Nucleus accumbens (tissue), 56 donors: Measurements from ENCODE around the gene RAI14.

Experiments used
- DNase-seq, 56 donors: peaks; one replicate each; lab custom pipeline; 2025; lab: John Stamatoyannopoulos, UW

RAI14 gene

DNA sequence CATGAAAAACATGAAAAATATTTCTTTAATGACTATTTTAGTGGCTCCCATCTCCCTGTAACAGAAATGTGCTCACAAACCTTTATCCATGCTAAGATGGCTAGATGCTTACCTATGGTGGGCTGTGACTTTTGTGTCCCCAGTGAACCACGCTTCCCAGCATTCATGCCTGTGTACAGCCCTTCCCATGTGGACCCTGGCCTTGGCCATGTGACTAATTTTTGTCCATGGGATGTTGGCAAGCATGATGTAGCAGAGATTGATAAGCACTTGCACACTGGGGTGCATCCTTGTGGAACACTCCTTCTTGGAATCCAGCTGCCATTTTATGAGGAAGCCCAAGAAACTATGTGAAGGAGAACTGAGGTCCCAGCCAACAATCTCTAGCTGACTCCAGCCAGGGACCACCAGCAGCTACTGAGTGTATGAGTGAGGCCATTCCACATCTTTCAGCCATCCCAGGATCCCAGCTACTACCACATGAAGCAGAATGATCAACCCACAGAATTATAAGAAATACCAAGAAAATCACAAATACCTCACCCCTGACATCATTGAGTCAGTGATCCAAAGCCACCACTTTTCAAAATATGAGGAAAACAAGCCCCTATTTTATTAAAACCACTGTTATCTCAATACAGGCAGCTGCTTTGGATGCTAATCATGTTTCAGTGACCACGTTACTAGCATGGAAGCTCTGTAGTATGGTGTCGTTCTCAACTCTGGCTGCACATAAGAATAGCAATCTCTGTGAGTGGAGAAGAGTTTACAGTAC is 16.1 kb upstream of the RAI14 start:
- DNase-seq, result no peak

DNA sequence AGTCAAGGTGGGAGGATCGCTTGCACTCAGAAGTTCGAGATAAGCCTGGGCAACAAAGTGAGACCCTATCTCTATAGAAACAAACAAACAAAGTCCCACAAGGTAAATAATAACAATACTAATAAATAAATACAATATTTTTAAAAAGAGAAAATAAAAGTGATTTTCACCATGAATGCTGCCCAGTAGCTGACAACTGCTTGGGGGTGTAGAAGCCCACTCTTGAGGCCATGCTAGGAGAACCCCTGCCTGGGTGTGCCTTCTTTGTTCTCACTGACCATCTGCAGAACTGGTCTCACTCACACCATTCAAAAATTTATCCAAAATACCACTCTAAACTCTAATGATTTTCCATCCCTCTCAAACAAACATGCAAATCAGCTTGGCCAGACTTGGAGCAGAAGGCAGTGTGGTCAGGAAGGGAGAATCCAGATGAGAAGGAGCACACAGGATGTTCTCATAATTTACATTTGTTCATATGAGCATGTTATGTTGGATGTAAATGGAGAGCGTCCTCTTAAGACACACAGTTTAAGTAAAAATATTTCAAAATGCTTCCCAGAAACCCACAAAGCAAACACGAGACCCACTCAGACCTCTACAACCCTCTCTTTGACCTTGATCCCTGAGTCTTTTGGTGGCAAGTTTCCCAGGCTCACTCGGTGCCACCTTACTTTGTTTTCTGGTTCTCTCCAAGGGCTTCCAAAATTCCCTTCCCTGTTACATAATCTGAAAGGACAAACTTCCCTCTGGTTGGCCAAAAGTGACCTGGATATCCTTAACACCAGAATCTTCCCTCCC is 7.9 kb upstream of the RAI14 start:
- DNase-seq, result no peak

DNA sequence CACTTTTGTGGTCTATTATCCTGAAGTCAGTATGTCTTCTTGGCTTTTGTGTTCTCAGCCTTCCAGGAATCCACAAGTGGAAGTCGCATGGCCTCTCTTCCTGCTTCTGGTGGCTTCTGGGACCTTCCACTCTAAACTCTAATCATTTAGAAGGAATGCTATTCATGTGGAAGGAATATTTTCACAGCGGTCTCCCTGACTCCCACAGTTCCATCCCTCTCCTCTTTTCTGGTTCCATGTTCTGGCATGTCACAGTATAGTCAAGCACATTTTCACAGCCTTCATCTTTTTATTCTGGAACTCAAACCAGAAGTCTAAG is 7.3 kb upstream of the RAI14 start:
- no peak for DNase-seq

DNA sequence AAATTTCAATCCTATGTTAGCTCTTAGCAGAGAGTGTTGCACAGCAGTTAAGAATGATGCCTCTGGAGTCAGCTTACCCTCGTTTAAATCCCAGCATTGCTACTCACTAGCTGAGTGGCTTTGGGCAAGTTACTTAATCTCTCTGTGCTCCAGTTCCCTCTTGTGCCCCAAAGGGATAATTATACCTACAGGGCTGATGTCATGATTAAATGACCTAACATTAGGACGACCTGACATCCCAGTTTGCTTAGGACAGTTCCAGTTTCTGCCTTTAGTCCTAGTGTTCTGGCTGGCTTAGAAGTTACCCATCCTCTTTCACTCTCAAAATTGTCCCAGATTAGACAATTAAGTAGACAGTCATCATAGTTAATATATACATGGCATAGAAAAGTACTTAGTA is 4.3 kb upstream of the RAI14 start:
- DNase-seq, result no peak

DNA sequence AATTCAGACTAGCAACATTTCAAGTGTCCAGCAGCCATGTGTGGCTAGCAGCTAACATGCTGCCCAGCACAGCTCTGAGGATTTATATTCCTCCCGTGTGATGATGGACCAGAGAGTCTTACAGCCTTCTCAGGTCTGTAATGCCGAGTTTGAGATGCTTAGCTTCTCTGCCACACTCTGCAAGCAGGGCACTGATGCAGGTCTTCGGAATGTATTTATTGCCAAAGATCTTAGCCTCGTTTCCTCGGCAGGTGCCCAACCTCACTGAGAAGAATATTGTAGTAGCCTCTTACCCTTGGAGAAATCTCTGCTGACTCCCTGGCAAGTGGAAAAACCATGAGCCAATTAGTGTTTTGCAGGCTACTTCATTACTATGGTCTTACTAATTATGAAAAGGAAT is 3.7 kb upstream of the RAI14 start:
- DNase-seq, result no peak

DNA sequence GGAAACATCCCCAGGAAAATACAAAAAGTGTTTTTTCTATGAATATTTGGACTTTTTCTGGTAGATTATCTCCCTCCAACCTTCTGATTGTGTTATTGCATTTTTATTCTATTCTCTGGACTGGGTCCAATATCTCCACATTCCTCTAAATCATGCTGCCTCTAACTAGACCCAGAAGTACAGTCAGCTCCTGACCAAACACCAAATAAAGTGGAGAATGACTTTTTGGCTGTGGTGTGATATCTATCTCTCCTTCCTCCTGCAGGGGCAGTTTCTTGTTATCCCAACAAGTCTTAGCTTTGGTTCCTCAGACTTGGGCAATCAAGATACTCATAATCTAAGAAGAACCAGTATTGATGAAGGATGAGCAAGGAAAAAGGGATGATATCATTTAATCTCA is 3.2 kb upstream of the RAI14 start:
- DNase-seq, result no peak

DNA sequence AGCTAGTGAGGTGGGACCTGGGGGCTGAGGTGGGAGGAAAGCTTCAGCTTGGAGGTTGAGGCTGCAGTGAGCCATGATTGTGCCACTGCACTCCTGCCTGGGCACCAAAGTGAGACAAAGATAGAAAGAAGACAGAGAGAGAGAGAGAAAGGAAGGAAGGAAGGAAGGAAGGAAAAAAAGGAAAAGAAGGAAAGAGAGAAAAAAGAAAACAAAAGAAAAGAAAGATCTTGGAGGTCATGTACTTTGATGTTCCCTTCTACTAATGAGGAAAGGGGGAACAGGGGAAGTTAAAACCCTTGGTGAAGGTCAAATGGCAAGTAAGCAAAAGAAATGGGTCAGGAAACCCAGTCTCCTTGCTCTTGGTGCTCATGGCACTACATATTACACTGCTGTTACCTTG is 2.4 kb upstream of the RAI14 start:
- no peak for DNase-seq

DNA sequence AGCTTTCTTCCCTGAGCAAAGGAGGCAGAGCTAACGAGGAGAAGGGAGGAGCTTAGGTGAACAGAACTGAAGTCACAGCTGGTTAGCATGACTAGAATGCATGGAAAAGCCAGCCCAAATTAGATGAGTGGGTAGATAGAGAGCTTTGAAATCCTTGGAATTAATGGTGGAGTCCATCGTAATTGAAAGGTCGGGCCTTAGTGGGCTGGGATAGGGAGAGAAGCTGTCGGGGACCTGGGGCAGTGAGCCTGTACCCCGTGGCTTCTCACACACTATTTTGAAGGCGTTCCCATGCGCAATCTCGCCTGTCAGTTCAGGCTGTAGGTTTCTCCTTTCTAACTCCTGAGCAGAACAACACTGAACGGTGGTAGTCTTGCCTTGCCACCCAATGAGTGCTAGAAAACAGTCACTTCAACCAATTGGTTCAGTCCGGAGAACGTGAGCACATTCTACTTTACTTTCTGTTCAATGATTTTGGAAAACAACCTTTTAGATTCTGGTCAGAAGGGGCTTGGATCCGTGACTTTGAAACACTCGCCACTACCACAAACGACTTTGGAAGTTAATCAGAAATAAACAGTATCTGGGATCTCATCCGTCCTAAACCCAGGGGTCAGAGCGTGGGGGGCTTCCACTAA is 655 bp upstream of the RAI14 start:
- DNase-seq, result peak in 50 of 56 donors; percentile 12 to 76 (median 40)

DNA sequence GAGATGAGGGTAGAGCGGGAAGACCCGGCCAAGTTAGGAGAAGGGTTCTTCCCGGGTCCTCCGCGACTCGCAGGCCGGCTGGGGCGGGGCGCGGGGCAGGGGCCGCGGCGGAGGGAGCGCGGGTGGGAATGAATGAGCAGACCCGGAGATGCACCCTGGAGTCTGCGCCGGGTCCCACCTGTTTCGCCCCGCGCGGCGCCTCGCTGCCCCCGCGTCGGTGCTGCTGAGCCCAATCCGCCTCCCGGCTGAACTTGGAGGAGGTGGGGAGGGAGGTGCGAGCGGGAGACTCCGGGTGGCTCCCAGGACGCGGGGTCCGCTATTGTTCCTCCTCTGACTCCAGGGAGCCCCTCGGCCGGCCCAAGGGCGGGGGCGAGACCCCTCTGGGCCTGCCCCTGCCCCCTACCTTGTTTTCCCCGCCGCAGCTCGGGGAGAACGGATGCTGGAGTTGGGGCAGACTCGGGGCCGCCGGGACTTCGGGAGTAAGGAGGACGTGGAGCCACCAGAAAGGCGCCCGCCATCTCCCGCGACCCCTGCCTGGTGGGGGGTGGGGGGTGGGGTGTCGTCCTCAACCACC is 659 bp downstream of the RAI14 start:
- DNase-seq, result peak in 17 of 56 donors; percentile 9 to 71 (median 25)

DNA sequence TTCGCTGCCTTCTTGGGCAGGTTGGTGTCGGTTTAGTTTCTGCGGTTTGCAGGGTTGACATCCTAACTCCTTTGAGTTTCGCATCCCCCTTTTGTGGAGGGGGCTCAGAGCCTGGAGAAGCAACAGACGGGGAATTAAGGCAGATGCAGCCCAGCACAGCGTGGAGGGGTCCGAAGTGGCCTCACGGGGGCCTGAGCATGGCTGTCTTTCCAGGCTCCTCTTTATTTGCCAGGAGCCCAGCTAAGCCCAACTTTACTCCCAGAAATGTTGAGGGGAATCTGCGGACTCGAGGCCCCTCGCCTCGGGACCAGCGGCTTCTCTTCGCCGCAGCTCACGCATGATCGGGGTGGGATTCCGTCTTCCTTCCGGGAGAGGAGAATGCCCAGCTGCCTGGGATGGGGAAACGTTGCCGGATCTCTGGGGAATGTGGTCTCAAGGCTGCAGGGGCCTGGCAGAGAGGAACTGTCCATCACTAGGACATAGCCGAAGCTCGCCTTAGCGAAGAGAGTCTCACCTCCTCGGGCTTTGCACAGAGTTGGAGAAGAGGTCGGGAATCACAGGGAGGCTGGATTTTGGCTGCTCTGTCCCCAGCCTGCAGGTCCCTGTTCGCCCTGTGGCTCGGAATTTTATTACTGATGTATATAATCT is 1.3 kb downstream of the RAI14 start:
- DNase-seq, result peak in 14 of 56 donors; percentile 2 to 20 (median 9)

DNA sequence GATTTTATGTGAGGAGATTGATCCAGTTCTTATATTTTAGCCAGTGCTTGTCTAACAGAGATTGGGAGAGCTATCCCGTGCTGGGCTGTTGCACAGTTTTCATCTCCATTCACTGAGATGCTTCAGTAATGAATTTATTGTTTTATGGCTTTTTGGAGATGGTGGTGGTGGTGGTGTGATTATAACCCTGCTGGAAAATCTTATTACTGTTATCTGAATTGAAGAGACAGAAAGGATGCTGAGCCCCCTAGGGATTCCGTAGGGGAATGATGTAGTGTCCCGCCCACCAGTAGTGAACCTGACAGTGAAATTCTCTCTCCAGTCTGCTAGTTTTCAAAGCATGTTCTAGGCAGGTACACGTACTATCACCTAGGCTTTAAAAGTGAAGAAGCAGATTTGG is 1.9 kb downstream of the RAI14 start:
- peak in 2 of 56 donors; percentile 6 to 26 for DNase-seq

DNA sequence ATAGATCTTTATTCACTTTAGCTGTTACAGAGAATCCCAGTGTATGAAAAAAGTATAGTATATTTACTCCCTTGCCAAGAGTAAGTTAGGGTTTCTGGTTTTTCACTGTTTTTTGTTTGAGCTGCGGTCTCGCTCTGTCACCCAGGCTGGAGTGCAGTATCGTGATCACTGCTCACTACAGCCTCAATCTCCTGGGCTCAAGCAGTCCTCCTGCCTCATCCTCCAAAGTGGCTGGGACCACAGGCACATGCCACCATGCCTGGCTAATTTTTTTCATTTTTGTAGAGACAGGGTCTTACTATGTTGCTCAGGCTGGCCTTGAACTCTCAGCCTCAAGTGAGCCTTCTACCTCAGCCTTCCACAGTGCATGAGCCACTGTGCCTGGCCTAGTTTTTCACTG is 3.0 kb downstream of the RAI14 start:
- DNase-seq, result no peak

DNA sequence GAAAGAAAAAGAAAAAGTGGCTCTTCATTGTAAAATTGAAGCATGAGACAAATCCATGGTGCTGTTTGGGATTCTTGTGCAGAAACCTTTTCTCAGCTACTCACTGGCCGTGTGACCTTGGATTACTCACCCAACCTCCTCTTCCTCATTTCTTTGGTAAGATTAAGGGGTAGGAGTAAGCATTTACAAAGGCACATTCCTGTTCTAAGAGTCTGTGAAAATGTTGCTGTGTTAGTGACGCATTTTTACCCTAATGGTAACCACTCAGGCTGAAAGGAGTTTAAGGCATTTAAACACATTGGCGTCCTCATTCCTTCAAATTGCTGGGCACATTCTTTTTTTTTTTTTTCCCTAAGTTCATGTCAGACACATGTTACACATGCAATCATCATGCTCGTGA is 4.3 kb downstream of the RAI14 start:
- no peak for DNase-seq

DNA sequence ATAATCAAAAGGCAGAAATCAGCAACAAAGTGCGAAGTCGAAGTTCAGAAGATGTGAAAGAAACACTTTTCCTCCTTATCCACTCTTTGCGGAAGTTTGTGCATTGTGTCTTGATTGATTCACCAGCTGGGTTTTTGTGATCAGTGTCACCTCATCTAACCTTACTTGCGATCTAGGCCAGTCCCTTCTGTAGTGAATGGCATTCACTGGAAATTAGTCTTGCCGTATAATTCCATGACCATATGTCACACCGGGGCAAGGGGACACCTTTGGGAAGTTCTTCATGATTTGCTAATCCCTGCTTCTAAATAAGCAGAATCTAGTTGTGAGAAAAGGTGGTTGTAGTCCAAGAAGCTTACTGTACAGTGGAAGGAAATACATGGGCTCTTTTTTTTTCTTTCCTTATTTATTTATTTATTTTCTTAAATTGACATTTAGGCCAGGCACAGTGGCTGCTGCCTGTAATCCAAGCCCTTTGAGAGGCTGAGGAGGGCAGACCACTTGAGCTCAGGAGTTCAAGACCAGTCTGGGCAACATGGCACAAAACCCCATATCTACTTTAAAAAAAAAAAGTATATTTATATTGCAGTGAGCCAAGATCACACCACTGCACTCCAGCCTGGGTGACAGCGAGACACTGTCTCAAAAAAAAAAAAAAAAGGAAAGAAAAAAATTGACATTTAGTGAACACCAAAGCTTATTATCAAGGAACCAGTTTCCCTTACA is 7.8 kb downstream of the RAI14 start:
- no peak for DNase-seq

DNA sequence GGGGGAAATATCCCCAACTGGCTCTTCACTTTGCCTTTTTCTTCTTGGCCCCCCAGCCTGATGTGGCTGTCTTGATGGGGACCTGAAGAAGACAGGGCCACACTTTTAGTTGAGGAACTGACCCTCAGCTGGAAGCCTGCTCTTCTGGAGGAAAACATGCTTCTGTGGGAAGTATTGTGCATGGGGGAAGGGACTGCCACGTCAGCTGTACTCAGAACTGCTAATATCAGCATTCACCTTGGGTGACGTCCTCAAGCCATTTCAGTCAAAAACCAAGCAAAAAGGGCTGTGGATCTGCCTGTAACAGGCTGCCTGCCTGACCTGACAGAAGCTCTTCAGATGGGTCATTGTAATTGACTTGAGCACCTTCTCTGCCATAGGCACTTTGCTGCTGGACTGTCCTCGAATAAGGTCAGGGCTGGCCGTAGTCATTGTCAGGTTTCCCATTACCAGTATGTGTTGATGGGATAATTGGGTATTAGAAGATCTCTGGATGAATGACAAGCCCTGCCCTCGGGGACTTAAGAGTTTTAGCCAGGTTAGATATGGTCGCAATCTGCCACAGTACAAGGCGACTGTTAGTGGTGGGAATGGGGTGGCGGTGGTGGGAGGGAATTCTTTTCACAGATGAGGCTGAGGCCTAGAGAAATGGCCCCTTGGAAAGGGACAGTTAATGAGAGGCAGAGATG is 10.4 kb downstream of the RAI14 start:
- DNase-seq, result no peak

DNA sequence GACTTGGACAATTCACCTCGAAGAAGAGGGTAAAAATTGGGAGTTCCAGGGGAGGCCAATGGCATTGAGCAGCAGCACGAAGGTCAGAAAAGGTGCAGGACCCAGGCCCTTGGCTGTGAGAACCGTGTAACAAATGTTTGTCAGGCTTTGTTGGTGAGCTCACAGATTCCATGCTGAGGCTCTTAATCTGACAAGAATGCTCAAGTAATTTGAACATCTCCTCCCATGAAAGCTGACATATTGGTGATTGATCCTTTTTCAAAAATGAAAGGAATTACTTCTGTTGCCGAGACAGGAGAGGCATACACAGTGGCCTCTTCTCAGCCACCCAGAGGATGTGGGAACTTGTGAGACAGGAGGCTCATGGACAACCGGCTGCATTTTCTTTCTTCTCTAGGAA is 11.6 kb downstream of the RAI14 start:
- DNase-seq, result no peak

DNA sequence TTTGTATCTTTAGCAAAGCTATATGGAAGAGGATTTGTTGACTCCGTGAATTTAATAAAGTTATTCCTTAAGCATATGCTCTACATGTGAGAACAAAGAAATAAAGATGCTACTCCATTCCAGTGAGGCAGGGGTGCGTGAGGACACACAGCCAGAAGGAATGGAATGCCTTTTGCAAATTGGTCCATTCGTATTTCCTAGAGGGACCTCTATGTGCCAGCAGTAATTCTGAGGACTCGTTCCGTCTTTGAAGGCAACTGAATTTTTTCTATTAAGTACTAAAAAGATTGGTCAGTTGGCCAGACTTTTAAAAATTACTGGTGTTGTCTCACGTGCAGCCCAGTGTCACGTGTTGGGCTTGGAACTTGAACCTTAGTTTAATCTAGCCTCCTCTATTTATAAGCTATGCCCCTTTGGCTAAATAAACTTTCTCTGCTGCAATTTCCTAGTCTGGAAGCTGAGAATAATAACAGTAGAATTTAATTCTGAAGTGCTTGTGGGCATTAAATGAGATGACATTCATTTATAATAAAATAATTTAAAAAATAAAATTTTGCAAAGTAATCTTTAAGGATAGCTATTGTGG is 13.9 kb downstream of the RAI14 start:
- DNase-seq, result no peak

DNA sequence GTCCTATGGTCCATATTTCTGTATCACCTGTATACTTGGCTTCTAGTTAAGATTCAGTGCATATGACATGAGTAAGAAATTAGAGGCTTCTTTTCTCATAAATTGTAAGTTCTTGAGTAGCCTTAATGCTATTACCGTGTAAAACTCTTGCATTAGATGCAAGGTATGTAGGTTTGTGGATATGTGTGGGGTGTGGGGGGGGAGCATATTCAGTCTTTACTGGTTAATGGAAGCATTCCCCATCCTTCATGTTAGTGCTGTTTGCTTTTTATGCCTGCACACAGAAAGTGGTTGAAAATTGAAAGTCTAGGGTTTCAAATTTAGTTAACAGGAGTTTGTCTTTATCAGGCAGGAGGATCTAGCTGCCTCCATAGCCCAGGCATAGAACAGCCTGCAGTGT is 16.1 kb downstream of the RAI14 start:
- no peak for DNase-seq

DNA sequence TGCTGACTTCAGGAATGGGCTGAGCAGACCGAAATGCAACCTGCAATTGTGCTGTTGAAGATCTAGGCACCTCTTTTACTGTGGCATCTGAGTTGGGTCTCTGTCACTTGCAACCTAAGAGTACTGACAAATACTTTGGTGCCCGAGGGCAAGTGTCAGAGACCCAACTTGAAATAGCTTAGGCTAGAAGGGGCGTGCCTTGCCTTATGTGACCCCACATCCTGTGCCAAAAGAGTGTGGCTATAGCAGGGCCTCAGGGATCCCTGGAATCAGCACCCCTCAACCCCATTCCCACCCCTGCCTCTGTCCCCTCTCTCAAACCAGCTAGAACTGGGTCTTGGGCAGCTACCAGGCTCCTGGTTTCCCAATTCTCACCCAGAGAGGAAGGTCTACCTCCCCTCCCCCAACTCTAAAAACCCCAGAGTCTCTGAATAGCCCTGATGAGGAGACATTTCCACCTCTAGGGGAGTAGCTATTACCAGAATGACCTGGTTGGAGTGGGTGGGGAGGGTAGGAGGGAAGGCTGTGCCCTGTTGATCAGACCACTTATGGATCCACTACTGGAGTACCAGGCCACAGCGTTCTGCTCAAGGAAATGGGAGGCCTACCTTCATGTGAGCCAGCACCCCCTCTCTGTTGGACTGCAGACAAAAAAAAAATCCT is 17.5 kb downstream of the RAI14 start:
- no peak for DNase-seq
